Measurements from ENCODE around the gene FBXL7. TPM values are rescaled to one million over a fixed set of nuclear protein-coding genes. Genes with fewer than 3 reads are reported as not detected.

FBXL7 gene
- total RNA-seq, 2 experiments from 2014 or later, result not detected

DNA sequence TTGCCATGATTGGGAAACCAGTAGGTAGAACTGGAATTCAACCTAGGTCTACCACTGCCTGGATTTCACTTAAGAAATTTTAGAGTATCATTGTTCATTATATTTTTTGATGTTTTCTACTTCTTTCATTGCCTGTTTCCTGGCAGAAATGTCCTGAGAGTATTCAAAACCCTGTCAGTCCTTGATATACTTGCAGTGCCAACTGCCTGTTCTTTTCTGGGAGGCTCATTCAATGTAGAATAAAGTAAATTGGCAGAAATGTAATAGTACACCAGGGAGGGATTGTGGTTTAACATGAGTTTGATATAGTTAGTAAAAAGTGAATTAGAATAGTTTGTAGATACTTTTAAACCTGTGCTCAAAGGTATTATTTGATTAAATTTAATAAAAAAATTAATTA lies 286.3 kb downstream of the FBXL7 start:
- no peak overlapping the region for H3K27ac Mint-ChIP-seq
- DNase-seq (no peak), ATAC-seq (no peak)
- no peaks in the 10 kb centered on the region for H3K27me3 Mint-ChIP-seq
- H3K4me3 Mint-ChIP-seq, result no peak overlapping the region
- H3K36me3 Mint-ChIP-seq (ENCODE audit: low read depth), result no peaks in the 10 kb centered on the region
- ChIA-PET CTCF (no interaction called here), POLR2A (no interaction called here)
- TF ChIP-seq CTCF (IDR thresholded peaks at IDR 0.05), result no peak
- peaks cover under 1% of the 10 kb centered on the region for H3K9me3 Mint-ChIP-seq
- no peaks in the 10 kb centered on the region for H3K4me1 Mint-ChIP-seq (ENCODE audit: low read depth)
- intact Hi-C loops (cut with micrococcal nuclease), result no loop called here

DNA sequence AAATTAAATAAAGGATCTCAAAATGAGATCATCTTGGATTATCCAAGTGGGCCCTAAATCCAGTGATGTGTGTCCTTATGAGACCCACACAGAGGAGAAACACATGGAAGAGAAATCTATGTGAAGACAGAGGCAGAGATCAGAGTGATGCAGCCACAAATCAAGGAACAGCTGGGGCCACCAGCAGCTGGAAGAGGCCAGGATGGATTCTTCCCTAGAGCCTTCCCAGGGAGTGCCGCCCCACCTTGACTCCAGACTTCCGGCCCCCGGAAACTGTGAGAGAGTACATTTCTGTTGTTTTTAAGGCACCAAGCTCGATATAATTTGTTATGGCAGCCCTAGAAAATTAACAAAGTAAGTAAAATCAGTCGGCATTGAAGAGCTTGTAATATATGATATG lies 286.9 kb downstream of the FBXL7 start:
- TF ChIP-seq CTCF (IDR thresholded peaks at IDR 0.05), result no peak
- ATAC-seq, result no peak
- intact Hi-C loops (cut with micrococcal nuclease), result no loop called here
- H3K4me3 Mint-ChIP-seq, result no peak overlapping the region
- H3K36me3 Mint-ChIP-seq (ENCODE audit: low read depth), result no peaks in the 10 kb centered on the region
- H3K27me3 Mint-ChIP-seq, result no peaks in the 10 kb centered on the region
- no peaks in the 10 kb centered on the region for H3K4me1 Mint-ChIP-seq (ENCODE audit: low read depth)
- CTCF ChIA-PET, result no interaction called here
- no peak for DNase-seq
- POLR2A ChIA-PET, result no interaction called here
- H3K9me3 Mint-ChIP-seq, result no peaks in the 10 kb centered on the region
- H3K27ac Mint-ChIP-seq, result no peak overlapping the region

DNA sequence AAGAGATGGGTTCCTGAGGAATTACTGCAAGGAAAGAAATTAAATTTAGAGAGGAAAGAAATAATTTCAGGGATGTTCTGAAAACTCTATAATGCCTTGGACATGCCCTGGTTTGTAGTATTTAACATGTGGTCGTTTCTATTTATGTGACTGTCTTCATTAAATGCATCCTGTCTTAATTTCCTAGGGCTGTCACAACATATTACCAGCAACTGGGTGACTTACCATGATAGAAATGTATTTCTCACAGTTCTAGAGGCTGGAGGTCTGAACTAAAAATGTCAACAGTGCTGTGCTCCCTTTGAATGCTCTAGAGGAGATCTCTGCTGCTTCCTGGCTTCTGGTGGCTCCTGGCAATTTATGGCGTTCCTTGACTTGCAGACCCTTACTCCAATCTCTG lies 287.7 kb downstream of the FBXL7 start:
- H3K4me3 Mint-ChIP-seq, result no peak overlapping the region
- CTCF ChIA-PET, result no interaction called here

DNA sequence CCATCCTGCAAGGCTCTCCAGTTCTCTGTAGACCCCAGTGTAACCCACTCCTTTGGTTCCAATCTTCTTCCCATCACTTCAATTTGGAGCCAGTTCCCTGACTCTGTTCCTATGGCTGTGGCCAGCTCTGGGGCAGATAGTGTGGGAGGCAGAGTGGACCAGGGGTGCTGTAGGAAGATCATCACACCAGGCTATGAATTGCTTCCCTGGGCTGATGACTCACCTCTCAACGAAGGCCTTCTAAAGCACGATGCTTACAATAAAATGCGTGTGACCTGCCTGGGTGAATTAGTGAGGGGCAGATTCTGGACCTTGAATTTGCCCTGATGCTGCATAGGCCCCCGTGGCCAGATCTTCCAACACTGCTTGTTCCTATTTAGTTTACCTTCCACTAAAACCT lies 289.7 kb downstream of the FBXL7 start:
- no peak for ATAC-seq
- DNase-seq, result no peak
- no peak overlapping the region for H3K4me3 Mint-ChIP-seq
- H3K27ac Mint-ChIP-seq, result no peak overlapping the region
- no peaks in the 10 kb centered on the region for H3K36me3 Mint-ChIP-seq (ENCODE audit: low read depth)
- ChIA-PET POLR2A (no interaction called here), CTCF (no interaction called here)
- no peak for TF ChIP-seq CTCF (IDR thresholded peaks at IDR 0.05)
- H3K9me3 Mint-ChIP-seq, result no peaks in the 10 kb centered on the region
- intact Hi-C loops (cut with micrococcal nuclease), result no loop called here
- no peaks in the 10 kb centered on the region for H3K27me3 Mint-ChIP-seq
- H3K4me1 Mint-ChIP-seq (ENCODE audit: low read depth), result no peaks in the 10 kb centered on the region

More for the DNA sequence above, 287.7 kb downstream of the FBXL7 start:
- POLR2A ChIA-PET, result no interaction called here
- no peak overlapping the region for H3K27ac Mint-ChIP-seq
- H3K9me3 Mint-ChIP-seq, result no peaks in the 10 kb centered on the region
- intact Hi-C loops (cut with micrococcal nuclease), result no loop called here
- no peaks in the 10 kb centered on the region for H3K4me1 Mint-ChIP-seq (ENCODE audit: low read depth)
- TF ChIP-seq CTCF (IDR thresholded peaks at IDR 0.05), result no peak
- ATAC-seq (no peak), DNase-seq (no peak)
- H3K27me3 Mint-ChIP-seq, result no peaks in the 10 kb centered on the region
- no peaks in the 10 kb centered on the region for H3K36me3 Mint-ChIP-seq (ENCODE audit: low read depth)

GRCh38 chr5:15790446-15791018 lies 290.6 kb downstream of the FBXL7 start:
- no peak overlapping the region for H3K4me3 Mint-ChIP-seq
- H3K9me3 Mint-ChIP-seq, result no peaks in the 10 kb centered on the region
- ChIA-PET CTCF (interaction anchor here (0.7 kb wide), 1 partner anchor 732 kb away, joined by 3 read pairs; no protein-coding TSS in a partner anchor), POLR2A (no interaction called here)
- no peaks in the 10 kb centered on the region for H3K4me1 Mint-ChIP-seq (ENCODE audit: low read depth)
- DNase-seq (no peak), ATAC-seq (no peak)
- intact Hi-C loops (cut with micrococcal nuclease), result no loop called here
- no peak for TF ChIP-seq CTCF (IDR thresholded peaks at IDR 0.05)
- no peaks in the 10 kb centered on the region for H3K36me3 Mint-ChIP-seq (ENCODE audit: low read depth)
- no peaks in the 10 kb centered on the region for H3K27me3 Mint-ChIP-seq
- H3K27ac Mint-ChIP-seq, result no peak overlapping the region
